SK-N-SH (cell line): ENCODE results near the gene ARL13A. TPM values are rescaled to one million over a fixed set of nuclear protein-coding genes. Genes with fewer than 3 reads are reported as not detected.

Experiments
- CTCF ChIA-PET: fragments of 300-600, 350-600 bp; formaldehyde crosslinking; extraction: SDS; loops from one replicate; lab custom pipeline; 2021; lab: Yijun Ruan, JAX
- POLR2A ChIA-PET: fragments of 350-600 bp; sonication (Branson Sonifier 250); formaldehyde crosslinking; extraction: SDS; loops from one replicate; lab custom pipeline; 2020; ENCODE audit warnings: antibody characterized with exemption, inconsistent platforms; lab: Yijun Ruan, JAX
- DNase-seq: peaks from one replicate; pipeline ENCODE4 v3.0.0; 2012
- H2AFZ ChIP-seq: fragments of 200-600 bp; sonication (generic); 2 replicates; pipeline ENCODE4 v1.8.1; 2016; ENCODE audit warnings: antibody characterized with exemption, mild to moderate bottlenecking, low read depth
- H3F3A ChIP-seq: fragments of 200-600 bp; sonication (generic); replicated peaks from 2 replicates; pipeline ENCODE3; 2016; ENCODE audit warnings: antibody characterized with exemption, mild to moderate bottlenecking; ENCODE audit not compliant: insufficient read depth
- H3K27ac ChIP-seq, 2 experiments: fragments of 200-500 bp in 1 of 2; fragments of 200-600 bp in 1 of 2; sonication (Bioruptor generic) in 1 of 2; sonication (generic), shearing (Covaris generic) in 1 of 2; 2 replicates each; pipeline versions ENCODE4 v1.5.1 to v1.6.1; 2014 to 2016; ENCODE audit warnings: low read depth in 2 of 2, inconsistent platforms in 1 of 2, low read length in 1 of 2, mild to moderate bottlenecking in 1 of 2, mixed read lengths in 1 of 2
- H3K27me3 ChIP-seq: fragments of 200-600 bp; sonication (generic), shearing (Covaris generic); 2 replicates; pipeline ENCODE4 v1.6.1; 2016; ENCODE audit warnings: mixed run types; ENCODE audit not compliant: insufficient read depth
- H3K36me3 ChIP-seq, 2 experiments: fragments of 200-500 bp in 1 of 2; fragments of 200-600 bp in 1 of 2; sonication (Bioruptor generic) in 1 of 2; sonication (generic) in 1 of 2; replicated peaks in 1 of 2; 2 replicates each; pipeline versions ENCODE3 to v1.5.1; 2014 to 2016; ENCODE audit warnings: low read length in 1 of 2, mild to moderate bottlenecking in 1 of 2; ENCODE audit not compliant: insufficient read depth in 2 of 2, control insufficient read depth in 1 of 2
- H3K4me1 ChIP-seq, 2 experiments: fragments of 200-500 bp in 1 of 2; fragments of 200-600 bp in 1 of 2; sonication (Bioruptor generic) in 1 of 2; sonication (generic), shearing (Covaris generic) in 1 of 2; 2 replicates each; pipeline versions ENCODE4 v1.5.1 to v1.6.1; 2014 to 2016; ENCODE audit warnings: low read depth in 1 of 2, low read length in 1 of 2, mixed run types in 1 of 2; ENCODE audit not compliant: insufficient read depth in 2 of 2, control insufficient read depth in 1 of 2
- H3K4me2 ChIP-seq: fragments of 200-600 bp; sonication (generic), shearing (Covaris generic); 2 replicates; pipeline ENCODE4 v1.6.1; 2017; ENCODE audit warnings: mixed run types
- H3K4me3 ChIP-seq, 2 experiments: fragments of 200-500 bp in 1 of 2; fragments of 200-600 bp in 1 of 2; sonication (Bioruptor generic) in 1 of 2; sonication (generic), shearing (Covaris generic) in 1 of 2; 2 replicates each; pipeline versions ENCODE4 v1.5.1 to v1.8.1; 2014 to 2016; ENCODE audit warnings: low read depth in 2 of 2, inconsistent platforms in 1 of 2, low read length in 1 of 2, mild to moderate bottlenecking in 1 of 2, mixed read lengths in 1 of 2, moderate library complexity in 1 of 2
- H3K79me2 ChIP-seq: fragments of 200-600 bp; sonication (generic); 2 replicates; pipeline ENCODE4 v1.8.1; 2017; ENCODE audit warnings: mild to moderate bottlenecking; ENCODE audit not compliant: insufficient read depth
- H3K9ac ChIP-seq: fragments of 200-600 bp; sonication (generic); 2 replicates; pipeline ENCODE4 v1.6.1; 2017; ENCODE audit warnings: mixed run types
- H3K9me2 ChIP-seq: fragments of 200-600 bp; sonication (generic); 2 replicates; pipeline ENCODE4 v1.6.1; 2017; ENCODE audit warnings: mixed run types
- H3K9me3 ChIP-seq: fragments of 200-600 bp; sonication (generic); 2 replicates; pipeline ENCODE4 v1.6.1; 2017; ENCODE audit warnings: mixed run types, mild to moderate bottlenecking, moderate library complexity
- H4K20me1 ChIP-seq: fragments of 200-600 bp; sonication (generic); 2 replicates; pipeline ENCODE4 v1.6.1; 2017; ENCODE audit warnings: mild to moderate bottlenecking, mixed run types; ENCODE audit not compliant: insufficient read depth
- CHD2 ChIP-seq: fragments of 150-350 bp; IDR thresholded peaks from 2 replicates; pipeline ENCODE4 v1.6.1; 2018; ENCODE audit warnings: low read length; ENCODE audit not compliant: partially characterized antibody
- ELF1 ChIP-seq: IDR thresholded peaks from 2 replicates; pipeline ENCODE4 v1.4.0; 2012
- EP300 ChIP-seq, 2 experiments: IDR thresholded peaks; 2 replicates each; pipeline versions ENCODE4 v1.4.0 to v1.6.1; 2012; ENCODE audit warnings: borderline replicate concordance in 1 of 2, low read depth in 1 of 2, low read length in 1 of 2
- EZH2phosphoT487 ChIP-seq: fragments of 200-600 bp; sonication (generic); IDR thresholded peaks from 2 replicates; pipeline ENCODE4 v1.6.1; 2017; ENCODE audit warnings: low read depth, mixed run types, mild to moderate bottlenecking, antibody characterized with exemption, moderate library complexity, borderline replicate concordance
- FOXM1 ChIP-seq: IDR thresholded peaks from 2 replicates; pipeline ENCODE4 v1.4.0; 2012; ENCODE audit warnings: low read depth, mild to moderate bottlenecking
- GATA2 ChIP-seq: sonication (generic); formaldehyde crosslinking; IDR thresholded peaks from 2 replicates; pipeline ENCODE4 v1.5.0; 2020; ENCODE audit warnings: mild to moderate bottlenecking, missing genetic modification reagents
- IRF3 ChIP-seq: fragments of 150-350 bp; IDR thresholded peaks from 2 replicates; pipeline ENCODE4 v1.6.1; 2016; ENCODE audit warnings: mild to moderate bottlenecking, low read depth, low read length
- NFIC ChIP-seq: IDR thresholded peaks from 2 replicates; pipeline ENCODE4 v1.4.0; 2012; ENCODE audit warnings: borderline replicate concordance
- NRF1 ChIP-seq: IDR thresholded peaks from 2 replicates; pipeline ENCODE4 v1.6.1; 2012; ENCODE audit warnings: low read depth, mild to moderate bottlenecking, low read length
- POLR2AphosphoS5 ChIP-seq: IDR thresholded peaks from 2 replicates; pipeline ENCODE4 v1.6.1; 2012; ENCODE audit warnings: low read depth, low read length
- RAD21 ChIP-seq: IDR thresholded peaks from 2 replicates; pipeline ENCODE4 v1.6.1; 2012; ENCODE audit warnings: mild to moderate bottlenecking, low read length
- RFX5 ChIP-seq: IDR thresholded peaks from 2 replicates; pipeline ENCODE4 v1.6.1; 2012; ENCODE audit warnings: mild to moderate bottlenecking, improper control_type of control experiment, low read length
- RXRA ChIP-seq: IDR thresholded peaks from 2 replicates; pipeline ENCODE4 v1.4.0; 2012; ENCODE audit warnings: low read depth, mild to moderate bottlenecking, borderline replicate concordance
- TAF1 ChIP-seq: IDR thresholded peaks from 2 replicates; pipeline ENCODE4 v1.6.1; 2012; ENCODE audit warnings: low read depth, mild to moderate bottlenecking, low read length, moderate library complexity, borderline replicate concordance
- TEAD4 ChIP-seq: IDR thresholded peaks from 2 replicates; pipeline ENCODE4 v1.4.0; 2012; ENCODE audit warnings: mild to moderate bottlenecking, borderline replicate concordance; ENCODE audit not compliant: insufficient read depth
- WGBS: methylation state at CpG from one replicate; pipeline ENCODE4 v1.1.6; 2017; ENCODE audit warnings: low lambda C conversion rate; 5-methylcytosine and 5-hydroxymethylcytosine counted together
- polyA plus RNA-seq, 3 experiments: library from polyadenylated mRNA; depleted of rRNA; stranded (reverse); fragments of >200 nt; gene quantifications; 2 replicates each; pipeline ENCODE4 v1.2.3, GENCODE V29; 2012
- TF ChIP-seq, protein P1 (sequence below): IDR thresholded peaks from 2 replicates; pipeline ENCODE4 v1.4.0; 2012; ENCODE audit warnings: low read depth
- TF ChIP-seq, protein P2 (sequence below): IDR thresholded peaks from 2 replicates; pipeline ENCODE4 v1.4.0; 2012; ENCODE audit warnings: low read depth, borderline replicate concordance
- TF ChIP-seq, protein P3 (sequence below): IDR thresholded peaks from 2 replicates; pipeline ENCODE4 v1.6.1; 2012; ENCODE audit warnings: mild to moderate bottlenecking, low read depth, low read length, moderate library complexity

ARL13A gene
- polyA plus RNA-seq, 1 of the 3 experiments (the other 2 are of a cell fraction) = not detected

DNA sequence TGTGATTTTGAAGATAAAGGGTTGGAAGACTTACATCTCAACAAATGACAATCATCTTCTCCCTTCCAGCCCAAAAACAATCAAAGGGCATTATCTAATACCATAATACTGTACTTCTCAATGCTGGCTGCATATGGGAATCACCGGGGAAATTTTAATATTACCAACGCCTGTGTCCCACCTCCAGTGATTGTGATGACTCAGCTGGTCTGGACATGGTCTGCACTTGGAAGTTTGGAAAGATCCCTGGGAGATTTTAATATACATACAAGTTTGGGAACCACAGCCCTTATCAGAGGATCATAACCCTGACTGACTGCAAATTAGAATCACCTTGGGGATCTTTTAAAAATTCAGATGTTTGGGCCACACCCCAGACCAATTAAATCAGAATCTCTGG lies 29.9 kb downstream of the ARL13A start:
- TF ChIP-seq FOXM1 = no peak
- TF ChIP-seq, protein P1, sequence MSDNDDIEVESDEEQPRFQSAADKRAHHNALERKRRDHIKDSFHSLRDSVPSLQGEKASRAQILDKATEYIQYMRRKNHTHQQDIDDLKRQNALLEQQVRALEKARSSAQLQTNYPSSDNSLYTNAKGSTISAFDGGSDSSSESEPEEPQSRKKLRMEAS = no peak
- TF ChIP-seq EZH2phosphoT487 = no peak
- no peak for TF ChIP-seq IRF3
- no peak for TF ChIP-seq POLR2AphosphoS5
- TF ChIP-seq, protein P2, sequence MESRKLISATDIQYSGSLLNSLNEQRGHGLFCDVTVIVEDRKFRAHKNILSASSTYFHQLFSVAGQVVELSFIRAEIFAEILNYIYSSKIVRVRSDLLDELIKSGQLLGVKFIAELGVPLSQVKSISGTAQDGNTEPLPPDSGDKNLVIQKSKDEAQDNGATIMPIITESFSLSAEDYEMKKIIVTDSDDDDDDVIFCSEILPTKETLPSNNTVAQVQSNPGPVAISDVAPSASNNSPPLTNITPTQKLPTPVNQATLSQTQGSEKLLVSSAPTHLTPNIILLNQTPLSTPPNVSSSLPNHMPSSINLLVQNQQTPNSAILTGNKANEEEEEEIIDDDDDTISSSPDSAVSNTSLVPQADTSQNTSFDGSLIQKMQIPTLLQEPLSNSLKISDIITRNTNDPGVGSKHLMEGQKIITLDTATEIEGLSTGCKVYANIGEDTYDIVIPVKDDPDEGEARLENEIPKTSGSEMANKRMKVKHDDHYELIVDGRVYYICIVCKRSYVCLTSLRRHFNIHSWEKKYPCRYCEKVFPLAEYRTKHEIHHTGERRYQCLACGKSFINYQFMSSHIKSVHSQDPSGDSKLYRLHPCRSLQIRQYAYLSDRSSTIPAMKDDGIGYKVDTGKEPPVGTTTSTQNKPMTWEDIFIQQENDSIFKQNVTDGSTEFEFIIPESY = no peak
- TF ChIP-seq ELF1 = no peak
- TF ChIP-seq EP300 (IDR thresholded peaks at IDR 0.05; ENCODE audit: borderline replicate concordance in 1 of 2, low read depth in 1 of 2, low read length in 1 of 2) = no peak
- TF ChIP-seq NFIC = no peak
- no peak for TF ChIP-seq RAD21
- TF ChIP-seq GATA2 (CRISPR knock-in tag) = no peak
- no peak for TF ChIP-seq TEAD4
- TF ChIP-seq NRF1 = no peak
- TF ChIP-seq, protein P3, sequence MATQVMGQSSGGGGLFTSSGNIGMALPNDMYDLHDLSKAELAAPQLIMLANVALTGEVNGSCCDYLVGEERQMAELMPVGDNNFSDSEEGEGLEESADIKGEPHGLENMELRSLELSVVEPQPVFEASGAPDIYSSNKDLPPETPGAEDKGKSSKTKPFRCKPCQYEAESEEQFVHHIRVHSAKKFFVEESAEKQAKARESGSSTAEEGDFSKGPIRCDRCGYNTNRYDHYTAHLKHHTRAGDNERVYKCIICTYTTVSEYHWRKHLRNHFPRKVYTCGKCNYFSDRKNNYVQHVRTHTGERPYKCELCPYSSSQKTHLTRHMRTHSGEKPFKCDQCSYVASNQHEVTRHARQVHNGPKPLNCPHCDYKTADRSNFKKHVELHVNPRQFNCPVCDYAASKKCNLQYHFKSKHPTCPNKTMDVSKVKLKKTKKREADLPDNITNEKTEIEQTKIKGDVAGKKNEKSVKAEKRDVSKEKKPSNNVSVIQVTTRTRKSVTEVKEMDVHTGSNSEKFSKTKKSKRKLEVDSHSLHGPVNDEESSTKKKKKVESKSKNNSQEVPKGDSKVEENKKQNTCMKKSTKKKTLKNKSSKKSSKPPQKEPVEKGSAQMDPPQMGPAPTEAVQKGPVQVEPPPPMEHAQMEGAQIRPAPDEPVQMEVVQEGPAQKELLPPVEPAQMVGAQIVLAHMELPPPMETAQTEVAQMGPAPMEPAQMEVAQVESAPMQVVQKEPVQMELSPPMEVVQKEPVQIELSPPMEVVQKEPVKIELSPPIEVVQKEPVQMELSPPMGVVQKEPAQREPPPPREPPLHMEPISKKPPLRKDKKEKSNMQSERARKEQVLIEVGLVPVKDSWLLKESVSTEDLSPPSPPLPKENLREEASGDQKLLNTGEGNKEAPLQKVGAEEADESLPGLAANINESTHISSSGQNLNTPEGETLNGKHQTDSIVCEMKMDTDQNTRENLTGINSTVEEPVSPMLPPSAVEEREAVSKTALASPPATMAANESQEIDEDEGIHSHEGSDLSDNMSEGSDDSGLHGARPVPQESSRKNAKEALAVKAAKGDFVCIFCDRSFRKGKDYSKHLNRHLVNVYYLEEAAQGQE = no peak
- TF ChIP-seq TAF1 = no peak
- no peak for TF ChIP-seq RXRA
- TF ChIP-seq CHD2 = no peak
- no peak for TF ChIP-seq RFX5
- Histone ChIP-seq H3F3A (no peaks in the 10 kb centered on the region), H3K4me2 (no peak overlapping the region), H3K79me2 (no peaks in the 10 kb centered on the region), H3K9me3 (no peaks in the 10 kb centered on the region), H3K9ac (no peak overlapping the region), H3K4me3 (no peak overlapping the region), H2AFZ (no peak overlapping the region), H3K9me2 (no peaks in the 10 kb centered on the region), H3K36me3 (no peaks in the 10 kb centered on the region), H4K20me1 (no peaks in the 10 kb centered on the region), H3K4me1 (no peaks in the 10 kb centered on the region), H3K27me3 (no peaks in the 10 kb centered on the region), H3K27ac (no peak overlapping the region)
- ChIA-PET POLR2A (no interaction called here), CTCF (interaction anchor here (1.6 kb wide), 1 partner anchor 17 kb away, joined by 3 read pairs; no protein-coding TSS in a partner anchor)
- DNase-seq = no peak
- WGBS = 35% methylated on average over 2 of the region's 2 CpGs
